Stimulated activated CD4-positive, alpha-beta T cell treated with anti-CD3 and anti-CD28 coated beads, TNF-alpha, amount 100 ng/mL, for 4 hours (primary cell): ENCODE data around the gene HSD17B13.
"Not testable (repeated sequence)": the region's sequence is repeated elsewhere in the genome, so short reads cannot be mapped to it uniquely, and the experiment has no call there.

Experiments
- DNase-seq, 3 experiments: peaks; one replicate each; pipeline ENCODE4 v3.0.0-alpha.2; 2020; ENCODE audit warnings: low read depth in 3 of 3

The HSD17B13 gene

GRCh38 chr4:87322754-87323153, at the start of gene HSD17B13:
TSS of gene HSD17B13 (minus strand) at chr4:87322882. CDS start at chr4:87322841, 41 bp downstream.
- DNase-seq = no peak

GRCh38 chr4:87370068-87370467, 47.4 kb upstream of the HSD17B13 start:
- DNase-seq = no peak

- DNase-seq = no peak
Observed at GRCh38 chr4:87366521-87367162, 44.0 kb upstream of the HSD17B13 start.

GRCh38 chr4:87365348-87365747, 42.7 kb upstream of the HSD17B13 start:
- no peak for DNase-seq

- DNase-seq = no peak
Observed at GRCh38 chr4:87363552-87363951, 40.9 kb upstream of the HSD17B13 start.

- no peak for DNase-seq
Observed at GRCh38 chr4:87360338-87360935, 37.8 kb upstream of the HSD17B13 start.

- DNase-seq = no peak
Observed at GRCh38 chr4:87359258-87359657, 36.6 kb upstream of the HSD17B13 start.

- DNase-seq = no peak
Observed at GRCh38 chr4:87356832-87357526, 34.3 kb upstream of the HSD17B13 start.

GRCh38 chr4:87354168-87355102, 31.8 kb upstream of the HSD17B13 start:
- DNase-seq = no peak

GRCh38 chr4:87353592-87353991, 30.9 kb upstream of the HSD17B13 start:
- no peak for DNase-seq

- DNase-seq = no peak
Observed at GRCh38 chr4:87345139-87345538, 22.5 kb upstream of the HSD17B13 start.

- no peak for DNase-seq
Observed at GRCh38 chr4:87342872-87343271, 20.2 kb upstream of the HSD17B13 start.

- not testable (repeated sequence) for DNase-seq
Observed at GRCh38 chr4:87341954-87342635, 19.4 kb upstream of the HSD17B13 start.

GRCh38 chr4:87339440-87339839, 16.8 kb upstream of the HSD17B13 start:
- DNase-seq = no peak

GRCh38 chr4:87337361-87337760, 14.7 kb upstream of the HSD17B13 start:
- DNase-seq = no peak

- DNase-seq = no peak
Observed at GRCh38 chr4:87333267-87333666, 10.6 kb upstream of the HSD17B13 start.

GRCh38 chr4:87330761-87331160, 8.1 kb upstream of the HSD17B13 start:
- DNase-seq = no peak

- no peak for DNase-seq
Observed at GRCh38 chr4:87327136-87327535, 4.5 kb upstream of the HSD17B13 start.

- DNase-seq = no peak
Observed at GRCh38 chr4:87326460-87326859, 3.8 kb upstream of the HSD17B13 start.

- no peak for DNase-seq
Observed at GRCh38 chr4:87321888-87322287, 794 bp downstream of the HSD17B13 start.

GRCh38 chr4:87317527-87317926, 5.2 kb downstream of the HSD17B13 start:
- no peak for DNase-seq
